Thymus (tissue), 11 donors: ENCODE data around the gene DCAF10. TPM values are rescaled to one million over a fixed set of nuclear protein-coding genes. Genes with fewer than 3 reads are reported as not detected.

Experiments used
- DNase-seq, 9 donors: peaks; one replicate each; pipeline ENCODE4 v3.0.0-alpha.2; 2013; ENCODE audit warnings: low spot score in 9 of 9, low read depth in 6 of 9, missing footprints in 1 of 9
- H3K27ac ChIP-seq, 2 donors: one replicate each; pipeline ENCODE4 v1.5.1; 2013; ENCODE audit warnings: control low read depth in 1 of 2, low read depth in 1 of 2, low read length in 1 of 2, mild to moderate bottlenecking in 1 of 2, moderate library complexity in 1 of 2
- H3K27me3 ChIP-seq, 2 donors: one replicate each; pipeline ENCODE4 v1.5.1; 2013; ENCODE audit warnings: low read length in 1 of 2; ENCODE audit not compliant: control insufficient read depth in 2 of 2, insufficient read depth in 1 of 2
- H3K36me3 ChIP-seq, 2 donors: one replicate each; pipeline ENCODE4 v1.5.1; 2013; ENCODE audit warnings: low read length in 1 of 2, mild to moderate bottlenecking in 1 of 2, moderate library complexity in 1 of 2; ENCODE audit not compliant: control insufficient read depth in 2 of 2, insufficient read depth in 2 of 2
- H3K4me1 ChIP-seq, 2 donors: one replicate each; pipeline ENCODE4 v1.5.1; 2013; ENCODE audit warnings: low read length in 2 of 2; ENCODE audit not compliant: control insufficient read depth in 2 of 2, insufficient read depth in 2 of 2
- H3K4me3 ChIP-seq, 2 donors: one replicate each; pipeline ENCODE4 v1.5.1; 2013; ENCODE audit warnings: low read length in 2 of 2, control low read depth in 1 of 2, mild to moderate bottlenecking in 1 of 2
- H3K9me3 ChIP-seq, 2 donors: one replicate each; pipeline ENCODE4 v1.5.1; 2013; ENCODE audit warnings: low read length in 1 of 2, mild to moderate bottlenecking in 1 of 2; ENCODE audit not compliant: control insufficient read depth in 2 of 2, insufficient read depth in 1 of 2
- WGBS: extraction: QIAGEN DNeasy Blood & Tissue Kit; methylation state at CpG from one replicate; pipeline ENCODE4 v1.1.7; 2013; 5-methylcytosine and 5-hydroxymethylcytosine counted together
- polyA plus RNA-seq: library from polyadenylated mRNA; stranded (reverse); fragments of 200-250 nt; gene quantifications from one replicate; pipeline ENCODE4 v1.2.3, GENCODE V29; 2013
- total RNA-seq: library from RNA; stranded (reverse); fragments of 120-200 nt; gene quantifications from one replicate; pipeline ENCODE4 v1.2.4, GENCODE V29; 2013
- donor health status: healthy.

Gene DCAF10
- total and polyA plus RNA-seq, 2 donors = 7.6 to 7.7 TPM

- WGBS = 1% methylated on average over 73 of the region's 73 CpGs
- peaks cover 28 to 36% of the 10 kb centered on the region in 2 donors for H3K36me3 ChIP-seq
- DNase-seq = peak; percentile 73 to 94 (median 80)
- peak within 1 kb of the TSS; percentile 97 to 98 for H3K4me3 ChIP-seq
- peaks cover 5 to 13% of the 10 kb centered on the region in 2 donors for H3K4me1 ChIP-seq
- peaks cover 0 to 2% of the 10 kb centered on the region in 2 donors for H3K9me3 ChIP-seq
- H3K27ac ChIP-seq = peak within 1 kb of the TSS; percentile 83 to 90
- peaks cover 0 to 20% of the 10 kb centered on the region in 2 donors for H3K27me3 ChIP-seq
Measured at GRCh38 chr9:37784616-37785483, 15.7 kb upstream of the DCAF10 start, which contains the start of gene EXOSC3. Gene EXOSC3 (minus strand): TSS chr9:37785064. CDS start chr9:37785044, 20 bp downstream.

DNA sequence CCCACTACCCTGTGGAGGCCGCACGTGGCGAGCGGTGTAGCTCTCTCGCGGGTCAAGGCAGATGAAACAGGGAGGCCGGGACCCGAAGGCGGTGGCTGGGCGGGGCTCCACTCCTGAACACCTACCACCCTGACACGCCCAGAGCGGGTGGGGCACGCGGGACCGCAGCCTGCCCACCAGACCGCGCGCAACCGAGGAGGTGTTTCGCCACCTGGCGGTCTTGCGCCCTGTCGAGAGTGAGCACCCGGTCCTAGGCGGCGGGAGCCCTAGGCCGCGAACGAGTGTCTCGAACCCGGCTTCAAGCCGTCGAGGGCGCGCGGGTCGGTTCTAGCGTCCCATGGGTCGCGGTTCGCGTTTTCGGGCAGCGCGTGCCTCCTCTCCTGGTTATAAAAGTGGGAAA is 13.5 kb upstream of the DCAF10 start:
- Histone ChIP-seq H3K9me3 (peaks cover 0 to 2% of the 10 kb centered on the region in 2 donors), H3K27ac (no peak overlapping the region), H3K36me3 (peaks cover 15 to 16% of the 10 kb centered on the region in 2 donors), H3K4me1 (peaks cover 5 to 13% of the 10 kb centered on the region in 2 donors), H3K4me3 (no peak overlapping the region), H3K27me3 (peaks cover 0 to 20% of the 10 kb centered on the region in 2 donors)
- DNase-seq = no peak
- WGBS = 77% methylated on average over 45 of the region's 45 CpGs

- WGBS = 94% methylated on average over 6 of the region's 6 CpGs
- H3K27ac ChIP-seq = no peak overlapping the region
- H3K27me3 ChIP-seq = peaks cover 0 to 20% of the 10 kb centered on the region in 2 donors
- no peak overlapping the region for H3K4me3 ChIP-seq
- peaks cover 5 to 7% of the 10 kb centered on the region in 2 donors for H3K4me1 ChIP-seq
- DNase-seq = no peak
- H3K36me3 ChIP-seq = peaks cover 3 to 4% of the 10 kb centered on the region in 2 donors
- H3K9me3 ChIP-seq = peaks cover 0 to 2% of the 10 kb centered on the region in 2 donors
Measured at GRCh38 chr9:37788332-37788731, 12.3 kb upstream of the DCAF10 start.

DNA sequence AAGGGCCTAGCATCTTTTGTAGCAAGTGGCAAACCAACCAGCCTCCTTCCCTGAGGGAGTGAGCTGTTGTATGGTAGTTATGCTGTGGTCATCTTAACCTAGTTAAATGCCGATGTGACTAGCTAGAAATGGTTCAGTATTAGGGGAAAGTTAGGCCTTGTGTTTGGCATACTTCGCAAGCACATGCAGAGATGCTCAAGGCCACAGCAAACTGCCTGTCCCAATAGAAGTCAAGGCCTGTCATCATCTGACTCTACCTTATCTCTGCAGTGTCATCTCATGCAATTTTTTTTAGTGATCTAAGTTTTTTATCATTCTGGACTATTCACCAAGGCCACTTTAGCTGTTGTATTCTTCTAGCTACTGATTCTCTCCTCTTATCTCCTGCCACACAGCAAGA is 10.5 kb upstream of the DCAF10 start:
- Histone ChIP-seq H3K4me3 (no peak overlapping the region), H3K4me1 (peaks cover 0 to 2% of the 10 kb centered on the region in 2 donors), H3K27me3 (peaks cover 0 to 20% of the 10 kb centered on the region in 2 donors), H3K9me3 (no peaks in the 10 kb centered on the region), H3K27ac (no peak overlapping the region), H3K36me3 (no peaks in the 10 kb centered on the region)
- WGBS = over 99% methylated on average over 2 of the region's 2 CpGs
- no peak for DNase-seq

- Histone ChIP-seq H3K27ac (no peak overlapping the region), H3K36me3 (no peaks in the 10 kb centered on the region), H3K27me3 (peaks cover 0 to 9% of the 10 kb centered on the region in 2 donors), H3K4me3 (no peak overlapping the region), H3K9me3 (no peaks in the 10 kb centered on the region), H3K4me1 (no peaks in the 10 kb centered on the region)
- WGBS = 97% methylated on average over 5 of the region's 5 CpGs
- no peak for DNase-seq
Measured at GRCh38 chr9:37792122-37792521, 8.5 kb upstream of the DCAF10 start.

GRCh38 chr9:37796232-37796631 is 4.4 kb upstream of the DCAF10 start:
- no peak overlapping the region for H3K27ac ChIP-seq
- H3K36me3 ChIP-seq = no peaks in the 10 kb centered on the region
- no peak for DNase-seq
- no peaks in the 10 kb centered on the region for H3K9me3 ChIP-seq
- no peaks in the 10 kb centered on the region for H3K27me3 ChIP-seq
- H3K4me1 ChIP-seq = peaks cover 0 to 5% of the 10 kb centered on the region in 2 donors
- whole genome bisulfite sequencing = 94% methylated on average over 2 of the region's 2 CpGs
- H3K4me3 ChIP-seq = no peak overlapping the region

GRCh38 chr9:37798677-37799076 is 1.9 kb upstream of the DCAF10 start:
- Histone ChIP-seq H3K27ac (no peak overlapping the region), H3K36me3 (no peaks in the 10 kb centered on the region), H3K27me3 (no peaks in the 10 kb centered on the region), H3K4me1 (peaks cover 7 to 18% of the 10 kb centered on the region in 2 donors), H3K4me3 (no peak overlapping the region), H3K9me3 (no peaks in the 10 kb centered on the region)
- 88% methylated on average over 1 of the region's 1 CpG for WGBS
- no peak for DNase-seq

DNA sequence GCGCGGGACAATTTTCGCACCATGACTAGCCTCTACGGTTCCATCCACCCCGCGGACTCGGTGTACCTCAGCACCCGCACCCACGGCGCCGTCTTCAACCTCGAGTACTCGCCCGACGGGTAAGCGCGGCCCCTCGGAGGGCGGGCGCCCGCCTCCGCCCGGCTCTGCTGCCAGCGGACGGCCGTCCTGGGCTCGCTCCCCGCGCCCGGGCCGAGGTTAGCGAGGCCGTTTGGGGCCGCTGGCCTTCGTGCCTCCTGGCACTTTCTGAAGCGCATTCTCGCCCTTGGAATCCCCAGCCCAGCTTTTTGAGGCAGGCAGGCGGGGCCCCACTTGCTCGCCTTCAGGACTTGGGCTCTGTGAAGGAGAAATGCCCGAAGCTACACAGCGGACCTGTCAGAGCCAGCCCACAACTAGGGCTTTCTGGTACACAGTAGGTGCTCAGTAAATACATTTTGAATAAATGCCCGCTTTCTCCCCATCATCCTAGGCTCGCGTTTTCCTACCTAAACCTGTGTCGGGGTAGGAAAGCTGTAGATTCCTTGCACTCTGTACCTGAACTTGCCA is 772 bp downstream of the DCAF10 start:
- Histone ChIP-seq H3K27me3 (no peaks in the 10 kb centered on the region), H3K36me3 (peaks cover 0 to 2% of the 10 kb centered on the region in 2 donors), H3K27ac (peak overlapping the region in 1 of 2 donors; percentile 52), H3K4me1 (peaks cover 7 to 18% of the 10 kb centered on the region in 2 donors), H3K9me3 (no peaks in the 10 kb centered on the region), H3K4me3 (peak overlapping the region; percentile 84 to 96)
- peak in 4 of 9 donors; percentile 4 to 42 (median 24) for DNase-seq
- WGBS = 3% methylated on average over 45 of the region's 45 CpGs
